Cortex of kidney (tissue), 1 donor: ENCODE results near the gene DNASE2.

ENCODE experiments used
- DNase-seq: peaks from one replicate; lab custom pipeline; 2025; lab: John Stamatoyannopoulos, UW

Gene DNASE2

GRCh38 chr19:12834566-12834943, 46.7 kb downstream of the DNASE2 start, which contains the start of gene RTBDN:
TSS of gene RTBDN (minus strand) at chr19:12834579. CDS start at chr19:12829979, 4,600 bp downstream.
- DNase-seq: no peak

DNA sequence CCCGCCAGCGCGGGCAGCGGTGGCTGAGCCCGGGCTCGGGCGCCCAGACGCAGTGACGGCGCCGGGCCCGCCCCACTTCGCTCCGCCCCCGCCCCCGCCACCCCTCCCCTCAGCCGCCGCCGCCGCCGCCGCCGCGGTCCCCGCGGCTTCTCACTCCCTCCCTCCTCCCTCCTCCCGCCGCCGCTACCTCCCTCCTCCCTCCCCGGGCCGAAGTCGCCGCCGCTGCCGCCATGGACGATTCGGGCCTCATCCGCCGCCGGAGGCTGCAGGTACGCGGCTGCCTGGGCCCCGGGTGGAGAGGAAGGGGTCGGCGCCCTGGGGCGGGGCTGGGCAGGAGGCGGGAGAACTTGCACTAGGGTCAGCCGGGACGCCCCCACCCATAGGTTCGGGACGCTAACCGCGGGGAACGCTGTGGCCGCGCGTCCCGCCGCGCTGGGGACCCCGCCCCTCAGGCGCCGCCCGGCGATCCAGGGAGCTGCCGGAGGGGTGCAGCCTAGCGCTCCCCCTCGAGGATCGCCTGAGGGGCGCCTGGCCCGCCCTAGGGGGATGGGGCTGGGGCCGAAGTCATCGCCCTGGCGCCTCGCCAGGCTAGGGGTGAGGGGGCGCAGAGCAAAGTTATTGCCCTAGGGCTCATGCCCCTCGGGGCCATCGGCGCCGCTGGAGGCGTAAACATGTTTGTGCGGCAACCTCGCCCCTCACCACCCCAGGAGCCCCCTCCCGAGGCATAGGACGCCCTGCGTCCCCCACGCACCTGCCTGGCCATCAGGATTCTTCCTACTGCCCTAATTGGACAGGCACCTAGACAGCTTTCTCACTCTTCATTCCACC, 47.3 kb downstream of the DNASE2 start:
- DNase-seq: no peak

DNA sequence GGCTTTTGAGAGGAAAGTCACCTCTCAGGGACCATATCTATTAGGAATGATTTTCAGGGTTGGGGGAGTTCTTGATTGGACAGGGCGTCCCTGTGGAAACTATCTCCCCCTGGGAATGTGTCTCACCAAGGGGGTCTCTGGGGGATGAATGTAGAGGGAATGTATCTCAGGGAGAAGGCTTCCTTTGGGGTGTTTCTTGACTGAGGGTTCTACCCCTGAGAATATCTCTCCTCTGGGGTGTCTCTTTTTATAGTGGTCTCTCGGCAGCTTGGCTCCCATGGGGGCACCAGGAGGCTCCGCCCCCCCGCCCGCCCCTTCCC, 47.9 kb downstream of the DNASE2 start:
- DNase-seq: no peak

- no peak for DNase-seq
Observed at GRCh38 chr19:12828494-12828893, 52.8 kb downstream of the DNASE2 start.

DNA sequence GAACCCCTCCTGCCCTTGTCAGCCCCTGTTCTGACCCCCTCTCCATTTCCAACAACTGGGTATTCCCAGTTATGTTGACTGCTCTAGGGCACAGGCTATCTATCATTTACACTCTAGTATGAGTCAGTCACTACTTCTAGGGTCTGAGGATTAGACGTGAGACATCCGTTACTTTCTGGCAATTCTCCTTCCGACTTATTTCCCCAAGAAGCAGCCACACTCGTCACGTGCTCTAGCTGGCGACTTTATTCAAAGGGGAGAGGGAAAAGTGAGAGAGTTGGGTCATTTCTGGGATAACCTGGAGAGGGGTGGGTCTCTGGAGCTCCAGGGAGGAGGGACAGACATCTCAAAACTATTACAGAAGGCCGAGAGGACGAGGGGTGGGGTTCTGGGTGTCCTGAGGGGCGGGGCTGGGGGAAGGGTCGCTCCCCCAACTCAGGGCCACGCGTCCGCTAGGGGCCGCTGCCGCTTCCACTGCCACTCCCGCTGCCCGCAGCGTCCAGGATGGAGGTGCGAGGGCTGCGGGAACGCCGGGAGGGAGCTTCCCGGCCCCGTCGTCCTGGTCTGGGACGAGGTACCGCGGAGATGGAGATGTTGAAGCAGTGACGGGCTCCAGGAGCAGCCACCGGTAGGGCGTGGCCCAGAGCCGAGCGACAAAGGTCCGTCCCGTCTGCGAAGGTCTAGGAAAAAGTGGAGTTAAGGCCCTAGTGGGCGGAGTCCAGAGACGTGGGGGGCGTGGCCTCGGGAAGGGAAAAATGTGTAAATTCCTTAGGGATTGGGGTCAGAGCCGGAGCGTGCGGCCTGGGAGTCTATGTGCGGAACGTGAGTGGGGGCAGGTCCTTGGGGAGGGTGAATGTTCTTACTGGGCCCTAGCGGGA, 55.8 kb downstream of the DNASE2 start:
- DNase-seq: no peak
